WTC11 (cell line): ENCODE results near the gene CARMIL3.

Experiments
- CBFB ChIP-seq: sonication (generic); formaldehyde crosslinking; IDR thresholded peaks from 2 replicates; pipeline ENCODE4 v1.8.1; 2022; ENCODE audit warnings: mild to moderate bottlenecking, low read depth, missing genetic modification reagents
- CTCF ChIP-seq: fragments of 200-600 bp; IDR thresholded peaks from 2 replicates; pipeline ENCODE4 v1.8.0; 2022; ENCODE audit warnings: antibody characterized with exemption
- EMX1 ChIP-seq: fragments of 250-450 bp; sonication (Bioruptor Pico); IDR thresholded peaks from 2 replicates; pipeline ENCODE4 v1.8.0; 2021; ENCODE audit warnings: mild to moderate bottlenecking
- GRHL2 ChIP-seq: fragments of 250-450 bp; sonication (Bioruptor Pico); IDR thresholded peaks from 2 replicates; pipeline ENCODE4 v1.8.0; 2022; ENCODE audit warnings: mild to moderate bottlenecking, moderate library complexity; ENCODE audit not compliant: insufficient replicate concordance, severe bottlenecking
- MXD4 ChIP-seq: fragments of 250-450 bp; sonication (Bioruptor Pico); IDR thresholded peaks from 2 replicates; pipeline ENCODE4 v1.8.0; 2021; ENCODE audit warnings: mild to moderate bottlenecking, moderate library complexity, borderline replicate concordance
- TCF7 ChIP-seq: sonication (generic); formaldehyde crosslinking; IDR thresholded peaks from 2 replicates; pipeline ENCODE4 v1.8.0; 2022; ENCODE audit warnings: mild to moderate bottlenecking, low read depth, missing genetic modification reagents, moderate library complexity
- TEAD4 ChIP-seq: sonication (generic); formaldehyde crosslinking; IDR thresholded peaks from 2 replicates; pipeline ENCODE4 v1.8.0; 2022; ENCODE audit warnings: mild to moderate bottlenecking, missing genetic modification reagents
- USF1 ChIP-seq: sonication (generic); formaldehyde crosslinking; IDR thresholded peaks from 2 replicates; pipeline ENCODE4 v1.8.0; 2022; ENCODE audit warnings: mild to moderate bottlenecking, missing genetic modification reagents
- ZNF138 ChIP-seq: sonication (generic); formaldehyde crosslinking; conservative IDR thresholded peaks from 2 replicates; pipeline ENCODE4 v1.8.1; 2022; ENCODE audit warnings: mild to moderate bottlenecking, moderate library complexity, missing genetic modification reagents
- TF ChIP-seq, protein P1 (sequence below): sonication (generic); formaldehyde crosslinking; conservative IDR thresholded peaks from 2 replicates; pipeline ENCODE4 v1.8.1; 2023; ENCODE audit warnings: mild to moderate bottlenecking, low read depth, missing genetic modification reagents, moderate library complexity
- TF ChIP-seq, protein P2 (sequence below): sonication (generic); formaldehyde crosslinking; IDR thresholded peaks from 2 replicates; pipeline ENCODE4 v1.8.0; 2023; ENCODE audit warnings: missing genetic modification reagents
- TF ChIP-seq, protein P3 (sequence below): sonication (generic); formaldehyde crosslinking; IDR thresholded peaks from 2 replicates; pipeline ENCODE4 v1.8.0; 2022; ENCODE audit warnings: mild to moderate bottlenecking, missing genetic modification reagents

- TF ChIP-seq TEAD4 (CRISPR knock-in tag) (no peak), ZNF138 (CRISPR knock-in tag) (no peak), CBFB (CRISPR knock-in tag) (no peak), CTCF (no peak), GRHL2 (CRISPR knock-in tag) (no peak), MXD4 (CRISPR knock-in tag) (no peak), USF1 (CRISPR knock-in tag) (no peak), TCF7 (CRISPR knock-in tag) (no peak), EMX1 (CRISPR knock-in tag) (no peak)
- TF ChIP-seq, protein P1, sequence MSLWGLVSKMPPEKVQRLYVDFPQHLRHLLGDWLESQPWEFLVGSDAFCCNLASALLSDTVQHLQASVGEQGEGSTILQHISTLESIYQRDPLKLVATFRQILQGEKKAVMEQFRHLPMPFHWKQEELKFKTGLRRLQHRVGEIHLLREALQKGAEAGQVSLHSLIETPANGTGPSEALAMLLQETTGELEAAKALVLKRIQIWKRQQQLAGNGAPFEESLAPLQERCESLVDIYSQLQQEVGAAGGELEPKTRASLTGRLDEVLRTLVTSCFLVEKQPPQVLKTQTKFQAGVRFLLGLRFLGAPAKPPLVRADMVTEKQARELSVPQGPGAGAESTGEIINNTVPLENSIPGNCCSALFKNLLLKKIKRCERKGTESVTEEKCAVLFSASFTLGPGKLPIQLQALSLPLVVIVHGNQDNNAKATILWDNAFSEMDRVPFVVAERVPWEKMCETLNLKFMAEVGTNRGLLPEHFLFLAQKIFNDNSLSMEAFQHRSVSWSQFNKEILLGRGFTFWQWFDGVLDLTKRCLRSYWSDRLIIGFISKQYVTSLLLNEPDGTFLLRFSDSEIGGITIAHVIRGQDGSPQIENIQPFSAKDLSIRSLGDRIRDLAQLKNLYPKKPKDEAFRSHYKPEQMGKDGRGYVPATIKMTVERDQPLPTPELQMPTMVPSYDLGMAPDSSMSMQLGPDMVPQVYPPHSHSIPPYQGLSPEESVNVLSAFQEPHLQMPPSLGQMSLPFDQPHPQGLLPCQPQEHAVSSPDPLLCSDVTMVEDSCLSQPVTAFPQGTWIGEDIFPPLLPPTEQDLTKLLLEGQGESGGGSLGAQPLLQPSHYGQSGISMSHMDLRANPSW (CRISPR knock-in tag): no peak
- TF ChIP-seq, protein P2, sequence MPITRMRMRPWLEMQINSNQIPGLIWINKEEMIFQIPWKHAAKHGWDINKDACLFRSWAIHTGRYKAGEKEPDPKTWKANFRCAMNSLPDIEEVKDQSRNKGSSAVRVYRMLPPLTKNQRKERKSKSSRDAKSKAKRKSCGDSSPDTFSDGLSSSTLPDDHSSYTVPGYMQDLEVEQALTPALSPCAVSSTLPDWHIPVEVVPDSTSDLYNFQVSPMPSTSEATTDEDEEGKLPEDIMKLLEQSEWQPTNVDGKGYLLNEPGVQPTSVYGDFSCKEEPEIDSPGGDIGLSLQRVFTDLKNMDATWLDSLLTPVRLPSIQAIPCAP (CRISPR knock-in tag): no peak
- TF ChIP-seq, protein P3, sequence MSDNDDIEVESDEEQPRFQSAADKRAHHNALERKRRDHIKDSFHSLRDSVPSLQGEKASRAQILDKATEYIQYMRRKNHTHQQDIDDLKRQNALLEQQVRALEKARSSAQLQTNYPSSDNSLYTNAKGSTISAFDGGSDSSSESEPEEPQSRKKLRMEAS: no peak
These were observed 18.9 kb upstream of the CARMIL3 start for GRCh38 chr14:24032727-24033418.
